Fibroblast of peridontal ligament (primary cell): ENCODE data around the gene DIS3L2.
"Not testable (repeated sequence)": the region's sequence is repeated elsewhere in the genome, so short reads cannot be mapped to it uniquely, and the experiment has no call there.

ENCODE experiments used
- DNase-seq: peaks from one replicate; pipeline ENCODE4 v3.0.0-alpha.2; 2010; ENCODE audit errors: extremely low read depth

Gene DIS3L2

GRCh38 chr2:231928901-231929725 is 32.4 kb upstream of the DIS3L2 start:
- DNase-seq = no peak

GRCh38 chr2:231929961-231930592 is 31.4 kb upstream of the DIS3L2 start:
- peak; percentile 14 for DNase-seq

DNA sequence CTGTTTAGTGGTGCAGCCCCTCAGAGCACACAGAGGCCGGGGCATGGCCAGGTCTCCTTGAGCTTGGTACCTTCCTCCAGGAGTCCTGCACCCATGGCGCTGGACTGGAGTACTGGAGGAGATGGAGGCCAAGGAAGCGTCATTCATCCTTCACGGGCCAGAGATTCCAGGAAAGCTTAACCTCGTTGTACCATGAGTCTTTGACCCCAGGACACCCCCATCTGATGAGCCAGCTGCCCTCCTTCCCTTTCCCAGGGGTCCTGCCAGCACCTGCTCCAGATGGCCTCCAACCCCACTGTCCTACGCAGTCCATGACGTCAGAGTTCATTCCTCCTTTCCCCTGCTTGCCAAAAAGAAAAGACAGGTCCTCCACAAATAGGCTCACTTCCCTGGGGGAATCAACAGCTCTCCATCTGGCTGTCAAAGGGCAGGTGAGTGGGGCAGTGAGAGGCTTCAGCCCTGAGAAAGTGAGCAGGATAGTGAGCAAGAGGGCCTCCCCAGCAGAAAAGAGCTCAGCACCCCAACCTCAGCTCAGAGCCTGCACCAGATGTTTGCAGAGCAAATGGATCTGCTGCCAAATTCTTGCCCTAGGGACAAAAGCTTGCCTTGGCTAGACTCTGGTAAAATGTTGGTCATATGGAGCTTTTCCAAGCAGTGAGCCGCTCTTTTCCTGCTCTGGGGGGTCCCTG is 30.8 kb upstream of the DIS3L2 start:
- DNase-seq = peak; percentile 45

- DNase-seq = no peak
Observed at GRCh38 chr2:231931481-231931915, 30.0 kb upstream of the DIS3L2 start.

- DNase-seq = no peak
Observed at GRCh38 chr2:231932711-231932970, 28.9 kb upstream of the DIS3L2 start.

- DNase-seq = no peak
Observed at GRCh38 chr2:231932985-231933915, 28.3 kb upstream of the DIS3L2 start.

GRCh38 chr2:231933916-231934401 is 27.6 kb upstream of the DIS3L2 start:
- peak; percentile 46 for DNase-seq

DNA sequence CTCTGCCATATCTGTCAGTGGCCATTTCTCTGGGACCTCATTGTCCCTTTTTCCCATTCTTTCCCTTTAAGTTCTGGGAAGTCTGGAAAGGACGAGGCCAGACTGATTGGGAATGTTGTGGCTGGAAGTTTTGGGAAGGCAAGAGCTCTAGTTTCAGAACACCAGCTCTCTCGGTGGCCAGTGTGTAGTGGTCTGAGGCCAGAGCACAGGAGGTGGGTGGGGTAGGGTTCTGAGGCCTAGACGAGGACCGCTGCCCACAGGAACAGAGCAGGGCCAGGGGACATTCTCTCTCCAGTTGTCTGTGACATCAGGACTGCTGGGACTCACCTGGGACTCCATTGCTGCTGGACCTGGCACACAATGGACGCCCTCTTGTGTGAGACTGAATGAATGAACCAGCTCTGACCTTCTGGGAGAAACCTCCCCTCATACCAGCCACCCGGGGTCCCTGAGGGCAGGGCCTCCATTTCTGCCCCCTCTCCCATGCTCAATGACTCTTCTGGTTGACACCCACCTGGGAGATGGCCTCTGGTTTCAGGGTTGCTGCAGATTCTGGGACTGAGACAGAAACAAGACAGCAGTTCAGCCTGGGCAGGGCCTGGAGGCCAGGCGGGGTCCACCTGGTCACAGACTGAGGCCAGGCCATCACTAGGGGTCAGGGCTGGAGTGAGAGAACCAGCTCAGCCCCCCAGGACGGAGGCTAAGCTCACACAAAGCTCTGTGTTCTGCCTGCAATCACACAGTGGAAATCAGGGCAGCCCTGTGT is 26.9 kb upstream of the DIS3L2 start:
- DNase-seq = no peak

GRCh38 chr2:231935207-231935524 is 26.3 kb upstream of the DIS3L2 start:
- no peak for DNase-seq

DNA sequence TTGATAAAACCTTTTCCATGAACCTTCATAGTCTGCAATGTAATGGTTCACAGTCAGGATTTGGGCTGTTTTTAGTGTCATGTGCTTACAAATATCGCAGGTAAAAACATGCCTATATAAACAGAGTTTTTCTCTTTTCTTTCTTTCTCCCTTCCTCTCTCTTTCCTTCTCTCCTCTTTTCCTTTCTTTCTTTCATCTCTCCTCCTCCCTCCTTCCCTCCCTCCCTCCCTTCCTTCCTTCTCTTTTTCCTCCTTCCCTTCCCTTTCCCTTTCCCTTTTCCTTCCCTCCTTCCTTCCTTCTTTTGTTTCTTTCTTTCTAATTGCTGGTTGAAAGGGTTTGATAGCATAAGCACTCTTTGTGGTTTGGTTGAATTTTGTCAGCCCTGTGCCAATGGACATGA is 25.7 kb upstream of the DIS3L2 start:
- no peak for DNase-seq

- no peak for DNase-seq
Observed at GRCh38 chr2:231936491-231936890, 25.0 kb upstream of the DIS3L2 start.

- DNase-seq = no peak
Observed at GRCh38 chr2:231937057-231937456, 24.5 kb upstream of the DIS3L2 start.

DNA sequence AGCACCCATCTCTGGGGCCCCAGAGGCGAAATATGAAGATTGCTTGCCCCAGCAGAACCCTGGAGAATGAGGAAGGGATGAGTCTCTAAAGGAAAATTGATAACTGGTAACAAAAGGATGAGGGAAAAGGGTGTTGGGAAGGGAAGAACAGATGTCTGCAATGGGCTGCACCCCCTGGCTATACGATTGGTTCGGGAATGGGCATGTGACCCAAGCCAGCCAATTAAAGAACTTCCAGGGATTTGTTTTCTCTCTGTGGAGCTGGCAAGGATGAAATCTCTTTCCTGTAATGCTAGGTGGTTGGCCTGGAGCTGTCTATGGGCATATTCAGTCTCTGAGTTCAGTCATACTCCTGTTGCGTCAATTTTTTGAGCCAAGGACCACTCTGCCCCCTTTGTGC is 22.5 kb upstream of the DIS3L2 start:
- no peak for DNase-seq

DNA sequence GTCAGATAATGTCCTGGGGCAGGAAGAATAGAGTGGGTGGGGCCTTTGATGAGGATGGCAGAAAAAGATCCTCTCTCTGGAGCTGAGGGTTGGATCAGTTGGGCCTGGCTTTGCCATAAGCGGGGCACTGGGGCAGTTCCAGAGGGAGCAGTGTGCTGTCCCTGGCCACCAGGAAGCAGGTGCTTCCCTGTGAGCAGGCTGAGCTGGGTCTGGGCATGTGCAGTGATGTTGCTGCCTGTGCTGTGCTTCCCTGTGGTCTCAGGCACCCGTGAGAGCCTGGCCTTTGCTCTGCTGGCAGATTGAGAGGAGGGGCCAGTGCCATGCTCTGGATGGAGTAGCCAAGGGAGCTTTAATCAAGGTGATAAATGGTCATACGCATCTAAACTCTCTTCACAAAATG is 20.7 kb upstream of the DIS3L2 start:
- no peak for DNase-seq

DNA sequence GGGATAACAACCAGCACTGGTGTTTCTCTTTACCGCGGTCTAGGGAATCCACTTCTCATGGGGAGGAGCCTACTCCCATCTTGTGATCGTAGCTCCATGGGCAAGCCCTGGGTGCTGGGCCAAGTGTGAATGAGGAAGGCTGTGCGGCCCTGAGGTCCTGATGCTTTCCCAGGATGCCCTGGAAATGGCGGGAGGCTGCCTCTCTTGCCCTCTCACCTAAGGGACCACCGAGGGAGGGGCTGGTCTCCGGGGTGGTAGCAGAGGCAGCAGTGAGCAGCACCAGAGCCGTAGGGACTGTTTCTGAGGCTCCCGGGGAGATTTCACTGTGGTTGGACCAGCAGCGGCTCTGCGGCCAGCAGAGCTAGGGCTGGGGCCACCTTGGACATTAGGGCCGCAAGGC is 19.8 kb upstream of the DIS3L2 start:
- DNase-seq = no peak

DNA sequence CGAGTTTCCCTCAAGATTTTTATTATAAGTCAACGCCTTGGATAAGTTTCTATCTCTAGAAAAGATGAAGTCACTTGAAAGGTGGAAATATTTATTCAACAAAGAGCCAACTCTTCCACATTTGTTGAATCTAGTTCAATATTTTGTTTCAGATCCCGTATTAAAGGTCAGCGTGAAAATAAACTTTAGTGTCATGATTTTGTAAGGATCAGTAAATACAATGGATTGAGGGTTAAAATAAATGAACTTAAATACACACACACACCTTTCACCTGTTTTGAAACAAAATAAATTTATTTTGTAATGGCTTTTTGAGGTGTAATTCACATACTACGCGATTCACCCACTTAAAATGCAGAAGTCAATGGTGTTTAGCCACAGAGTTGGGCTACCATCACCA is 19.3 kb upstream of the DIS3L2 start:
- DNase-seq = no peak

- DNase-seq = no peak
Observed at GRCh38 chr2:231946241-231946814, 15.2 kb upstream of the DIS3L2 start.

DNA sequence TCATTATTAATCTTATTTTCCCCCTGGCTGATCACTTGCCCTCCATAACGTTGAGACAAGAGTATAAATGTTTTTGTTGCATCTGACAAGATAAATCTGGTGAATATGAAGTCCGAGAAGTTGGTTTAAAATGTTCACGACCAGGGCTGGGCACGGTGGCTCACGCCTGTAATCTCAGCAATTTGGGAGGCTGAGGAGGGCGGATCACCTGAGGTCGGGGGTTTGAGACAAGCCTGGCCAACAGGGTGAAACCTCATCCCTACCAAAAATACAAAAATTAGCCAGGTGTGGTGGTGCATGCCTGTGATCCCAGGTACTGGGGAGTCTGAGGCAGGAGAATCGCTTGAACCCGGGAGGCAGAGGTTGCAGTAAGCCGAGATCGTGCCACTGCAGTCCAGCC is 14.4 kb upstream of the DIS3L2 start:
- not testable (repeated sequence) for DNase-seq

- no peak for DNase-seq
Observed at GRCh38 chr2:231947694-231948093, 13.8 kb upstream of the DIS3L2 start.

DNA sequence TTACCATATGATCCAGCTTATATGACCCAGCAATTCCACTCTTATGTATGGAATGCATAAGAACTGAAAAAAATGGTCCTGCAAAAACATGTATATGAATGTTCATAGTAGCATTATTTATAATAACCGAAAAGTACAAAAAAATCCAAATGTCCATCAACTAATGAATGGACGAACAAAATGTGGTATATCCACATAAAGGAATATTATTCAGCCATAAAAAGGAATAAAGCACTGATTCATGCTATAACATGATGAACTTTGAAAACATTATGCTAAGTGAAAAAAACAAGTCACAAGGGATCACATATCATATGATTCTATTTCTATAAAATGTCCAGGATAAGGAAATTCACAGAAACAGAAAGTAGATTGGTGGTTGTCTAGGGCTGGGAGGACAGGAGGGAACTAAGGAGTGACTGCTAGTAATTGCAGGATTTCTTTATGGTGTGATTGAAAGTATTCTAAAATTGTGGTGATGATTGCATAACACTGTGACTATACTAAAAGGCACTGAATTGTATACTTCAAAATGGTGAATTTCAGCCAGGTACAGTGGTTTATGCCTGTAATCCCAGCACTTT is 10.0 kb upstream of the DIS3L2 start:
- no peak for DNase-seq
